SK-N-SH treated with all-trans-retinoic acid at 6 μM for 48 hours (cell line): ENCODE measurements around the gene LCAT.

Source experiments
- ISL1 ChIP-seq: fragments of 250-450 bp; sonication (Bioruptor Pico); IDR thresholded peaks from 2 replicates; pipeline ENCODE4 v2.1.2; 2022; ENCODE audit warnings: mild to moderate bottlenecking, moderate library complexity
- SNAI2 ChIP-seq: fragments of 250-450 bp; sonication (Bioruptor Pico); IDR thresholded peaks from 2 replicates; pipeline ENCODE4 v1.5.0; 2020; ENCODE audit warnings: mild to moderate bottlenecking, moderate library complexity

GRCh38 chr16:67917140-67917851 is 26.6 kb downstream of the LCAT start:
- TF ChIP-seq SNAI2 (CRISPR knock-in tag) (no peak), ISL1 (no peak)
